ENCODE measurements around the gene KCNH6.

KCNH6 gene

GRCh38 chr17:63523253-63523855, at the start of gene KCNH6:
KCNH6 (plus strand) TSS chr17:63523358; CDS start chr17:63523414, 56 bp downstream.
- no peak for DNase-seq (ENCODE audit: low read depth in 3 of 3)

- no peak for DNase-seq (ENCODE audit: low read depth in 3 of 3)
Measured at GRCh38 chr17:63474174-63474573, 49.0 kb upstream of the KCNH6 start.

- DNase-seq (ENCODE audit: low read depth in 3 of 3), result no peak
Measured at GRCh38 chr17:63474586-63475460, 48.3 kb upstream of the KCNH6 start.

- no peak for DNase-seq (ENCODE audit: low read depth in 3 of 3)
Measured at GRCh38 chr17:63475491-63476412, 47.4 kb upstream of the KCNH6 start.

- no peak for DNase-seq (ENCODE audit: low read depth in 3 of 3)
Measured at GRCh38 chr17:63476459-63476853, 46.7 kb upstream of the KCNH6 start.

- peak in 2 of 3 donors; percentile 7 to 35 for DNase-seq (ENCODE audit: low read depth in 3 of 3)
Measured at GRCh38 chr17:63476854-63477479, 46.2 kb upstream of the KCNH6 start, which contains the start of gene ACE. ACE (plus strand) TSS chr17:63477061; CDS start chr17:63477095, 34 bp downstream.

- no peak for DNase-seq (ENCODE audit: low read depth in 3 of 3)
Measured at GRCh38 chr17:63477480-63478440, 45.4 kb upstream of the KCNH6 start.

GRCh38 chr17:63478814-63479494, 44.2 kb upstream of the KCNH6 start:
- DNase-seq (ENCODE audit: low read depth in 3 of 3), result peak; percentile 56 to 74 (median 61)

GRCh38 chr17:63479495-63480184, 43.5 kb upstream of the KCNH6 start:
- DNase-seq (ENCODE audit: low read depth in 3 of 3), result no peak

- DNase-seq (ENCODE audit: low read depth in 3 of 3), result no peak
Measured at GRCh38 chr17:63480192-63480784, 42.9 kb upstream of the KCNH6 start.

GRCh38 chr17:63480826-63481487, 42.2 kb upstream of the KCNH6 start:
- no peak for DNase-seq (ENCODE audit: low read depth in 3 of 3)

GRCh38 chr17:63481488-63481870, 41.7 kb upstream of the KCNH6 start:
- DNase-seq (ENCODE audit: low read depth in 3 of 3), result no peak

GRCh38 chr17:63482509-63482908, 40.6 kb upstream of the KCNH6 start:
- DNase-seq (ENCODE audit: low read depth in 3 of 3), result no peak

- DNase-seq (ENCODE audit: low read depth in 3 of 3), result no peak
Measured at GRCh38 chr17:63483038-63483437, 40.1 kb upstream of the KCNH6 start.

GRCh38 chr17:63483655-63484575, 39.2 kb upstream of the KCNH6 start:
- DNase-seq (ENCODE audit: low read depth in 3 of 3), result no peak

GRCh38 chr17:63486317-63487013, 36.7 kb upstream of the KCNH6 start:
- DNase-seq (ENCODE audit: low read depth in 3 of 3), result no peak

- no peak for DNase-seq (ENCODE audit: low read depth in 3 of 3)
Measured at GRCh38 chr17:63487014-63487339, 36.2 kb upstream of the KCNH6 start.

Measured in stimulated activated CD4-positive, alpha-beta T cell treated with anti-CD3 and anti-CD28 coated beads, TNF-alpha, amount 100 ng/mL, for 48 hours (primary cell).